Cardiac muscle cell (in vitro differentiated cells and primary cell): Measurements from ENCODE around the gene ENTPD6. TPM values are rescaled to one million over a fixed set of nuclear protein-coding genes. Genes with fewer than 3 reads are reported as not detected.

Experiments
- DNase-seq, 2 donors: peaks; one replicate each; pipeline versions ENCODE4 v3.0.0 to v3.0.0-alpha.2; 2010 to 2017; ENCODE audit warnings: low read depth in 1 of 2, low spot score in 1 of 2
- H3K27ac ChIP-seq: fragments of 200-600 bp; sonication (generic); 2 replicates; pipeline ENCODE4 v1.5.1; 2016
- H3K27me3 ChIP-seq: fragments of 200-600 bp; sonication (generic); 2 replicates; pipeline ENCODE4 v1.6.0; 2016; ENCODE audit warnings: control low read depth
- H3K36me3 ChIP-seq: fragments of 200-600 bp; sonication (generic); 2 replicates; pipeline ENCODE4 v1.5.1; 2016; ENCODE audit warnings: control low read depth
- H3K4me1 ChIP-seq: fragments of 200-600 bp; sonication (generic); 2 replicates; pipeline ENCODE4 v1.8.1; 2017; ENCODE audit warnings: low read depth, mild to moderate bottlenecking, mixed run types
- H3K4me3 ChIP-seq: fragments of 200-600 bp; sonication (generic); 2 replicates; pipeline ENCODE4 v1.5.1; 2016; ENCODE audit warnings: mild to moderate bottlenecking
- H3K9me3 ChIP-seq: fragments of 200-600 bp; sonication (generic); 2 replicates; pipeline ENCODE4 v1.5.1; 2017; ENCODE audit warnings: low read depth, mild to moderate bottlenecking, control low read depth
- polyA plus RNA-seq: library from polyadenylated mRNA; unstranded; fragments of >200 nt; fragmentation: Nextera tagmentation; extraction: Ambion mirVana; gene quantifications from 2 replicates; pipeline ENCODE4 v1.2.1, GENCODE V29; 2016
- total RNA-seq: library from RNA; depleted of rRNA; stranded (reverse); fragments of >200 nt; gene quantifications from 2 replicates; pipeline ENCODE4 v1.2.3, GENCODE V29; 2016
- TF ChIP-seq, protein P1 (sequence below): IDR thresholded peaks from 2 replicates; pipeline ENCODE4 v1.5.1; 2012; ENCODE audit warnings: low read depth, mild to moderate bottlenecking, low read length

The ENTPD6 gene
- total and polyA plus RNA-seq, 2 experiments from 2014 or later = 95.7 to 107 TPM

DNA sequence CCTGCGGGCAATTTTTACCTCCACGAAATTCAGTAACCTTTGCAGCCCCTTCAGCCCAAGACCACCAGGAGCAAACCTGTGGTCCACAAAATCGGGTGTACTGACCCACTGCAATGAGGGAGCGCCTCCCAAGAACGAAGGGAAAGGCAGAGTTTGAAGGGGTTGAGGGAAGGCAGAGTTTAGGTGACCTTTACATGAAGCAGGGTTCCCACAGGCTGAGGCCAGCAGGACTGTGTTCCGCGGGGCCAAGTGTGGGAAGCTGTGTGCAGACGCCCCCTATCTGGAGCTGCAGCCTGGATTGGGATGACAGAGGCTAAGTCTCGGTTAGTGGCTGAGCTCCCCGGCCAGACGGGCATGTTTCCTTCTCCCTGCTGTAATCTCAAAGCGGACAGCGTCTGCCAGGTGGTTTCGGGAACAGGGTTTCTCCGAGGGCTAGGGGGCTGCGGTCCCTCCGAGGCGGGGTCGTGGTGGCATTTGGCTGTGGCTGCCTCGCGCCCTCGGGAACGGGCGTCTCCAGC, 51.5 kb downstream of the ENTPD6 start:
- H3K36me3 ChIP-seq = no peaks in the 10 kb centered on the region
- peak; percentile 68 to 81 for DNase-seq
- TF ChIP-seq, protein P1, sequence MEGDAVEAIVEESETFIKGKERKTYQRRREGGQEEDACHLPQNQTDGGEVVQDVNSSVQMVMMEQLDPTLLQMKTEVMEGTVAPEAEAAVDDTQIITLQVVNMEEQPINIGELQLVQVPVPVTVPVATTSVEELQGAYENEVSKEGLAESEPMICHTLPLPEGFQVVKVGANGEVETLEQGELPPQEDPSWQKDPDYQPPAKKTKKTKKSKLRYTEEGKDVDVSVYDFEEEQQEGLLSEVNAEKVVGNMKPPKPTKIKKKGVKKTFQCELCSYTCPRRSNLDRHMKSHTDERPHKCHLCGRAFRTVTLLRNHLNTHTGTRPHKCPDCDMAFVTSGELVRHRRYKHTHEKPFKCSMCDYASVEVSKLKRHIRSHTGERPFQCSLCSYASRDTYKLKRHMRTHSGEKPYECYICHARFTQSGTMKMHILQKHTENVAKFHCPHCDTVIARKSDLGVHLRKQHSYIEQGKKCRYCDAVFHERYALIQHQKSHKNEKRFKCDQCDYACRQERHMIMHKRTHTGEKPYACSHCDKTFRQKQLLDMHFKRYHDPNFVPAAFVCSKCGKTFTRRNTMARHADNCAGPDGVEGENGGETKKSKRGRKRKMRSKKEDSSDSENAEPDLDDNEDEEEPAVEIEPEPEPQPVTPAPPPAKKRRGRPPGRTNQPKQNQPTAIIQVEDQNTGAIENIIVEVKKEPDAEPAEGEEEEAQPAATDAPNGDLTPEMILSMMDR = peak; percentile 60
- H3K27me3 ChIP-seq = no peaks in the 10 kb centered on the region
- peaks cover 48% of the 10 kb centered on the region for H3K4me1 ChIP-seq
- H3K9me3 ChIP-seq = no peaks in the 10 kb centered on the region
- peak overlapping the region; percentile 97 for H3K27ac ChIP-seq
- H3K4me3 ChIP-seq = peak overlapping the region; percentile 63

DNA sequence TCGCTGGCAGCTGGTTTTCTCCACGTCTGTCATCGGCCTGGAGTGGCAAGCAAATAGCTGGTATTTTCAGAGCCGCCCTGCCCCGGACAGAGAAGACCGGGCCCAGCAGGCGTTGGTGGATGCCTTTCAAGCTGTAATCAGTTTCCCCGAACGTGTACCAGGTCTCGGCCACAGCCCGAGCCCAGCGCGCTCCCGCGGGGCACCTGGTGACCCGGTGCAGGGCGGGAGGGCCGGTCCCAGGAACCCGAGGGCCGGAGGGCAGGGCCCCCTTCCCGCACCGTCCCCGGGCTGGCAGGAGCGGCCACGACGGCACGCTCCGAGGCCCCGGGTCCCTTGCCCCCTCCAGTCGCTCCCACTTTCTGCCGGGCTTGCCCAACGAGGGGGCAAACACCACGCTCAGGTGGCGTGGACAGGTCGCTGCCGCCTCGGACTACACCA, 52.0 kb downstream of the ENTPD6 start:
- TF ChIP-seq, protein P1 = no peak
- Histone ChIP-seq H3K9me3 (no peaks in the 10 kb centered on the region), H3K27ac (peak overlapping the region; percentile 97)

DNA sequence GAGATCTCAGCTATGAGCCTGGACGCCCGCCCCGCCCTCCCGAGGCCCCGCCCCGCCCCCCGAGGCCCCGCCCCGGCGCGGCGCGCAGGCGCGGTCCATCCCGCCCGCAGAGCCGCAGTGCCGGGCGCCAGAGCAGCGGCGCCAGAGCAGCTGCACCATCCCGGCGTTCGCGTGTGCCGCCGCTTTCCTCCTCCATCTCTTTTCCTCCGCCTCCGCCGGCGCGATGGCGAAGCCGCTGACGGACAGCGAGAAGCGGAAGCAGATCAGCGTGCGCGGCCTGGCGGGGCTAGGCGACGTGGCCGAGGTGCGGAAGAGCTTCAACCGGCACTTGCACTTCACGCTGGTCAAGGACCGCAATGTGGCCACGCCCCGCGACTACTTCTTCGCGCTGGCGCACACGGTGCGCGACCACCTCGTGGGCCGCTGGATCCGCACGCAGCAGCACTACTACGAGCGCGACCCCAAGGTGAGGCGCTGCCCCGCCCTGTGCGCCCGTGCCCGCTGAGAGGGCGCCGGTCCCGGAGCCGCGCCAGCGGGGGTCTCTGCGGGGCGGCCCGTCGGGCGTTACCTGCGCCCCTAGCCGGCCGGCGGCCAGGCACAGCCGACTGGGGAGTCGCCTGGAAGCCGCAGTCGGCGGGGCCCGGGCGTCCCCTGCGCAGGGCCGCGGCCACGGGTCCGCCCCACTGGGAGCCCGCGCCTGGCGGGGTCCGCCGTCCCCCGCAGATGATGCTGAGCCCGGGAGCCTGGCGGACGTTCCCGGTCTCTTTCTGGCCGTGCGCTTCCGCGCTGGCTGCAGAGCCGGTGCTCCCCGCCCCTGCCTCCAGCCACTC, 52.7 kb downstream of the ENTPD6 start, which contains the start of gene PYGB:
Gene PYGB (plus strand): TSS at position 130 of the 830 bp plus-strand sequence. CDS start 94 bp downstream, at position 224.
- H3K9me3 ChIP-seq = no peaks in the 10 kb centered on the region
- no peaks in the 10 kb centered on the region for H3K27me3 ChIP-seq
- H3K36me3 ChIP-seq = no peaks in the 10 kb centered on the region
- TF ChIP-seq, protein P1 = no peak
- H3K27ac ChIP-seq = peak within 1 kb of the TSS; percentile 97
- peak; percentile 87 to 89 for DNase-seq
- peak within 1 kb of the TSS; percentile 63 for H3K4me3 ChIP-seq
- peaks cover 59% of the 10 kb centered on the region for H3K4me1 ChIP-seq

More for the DNA sequence above, 52.0 kb downstream of the ENTPD6 start:
- peak; percentile 40 to 85 for DNase-seq
- H3K4me1 ChIP-seq = peaks cover 52% of the 10 kb centered on the region
- H3K27me3 ChIP-seq = no peaks in the 10 kb centered on the region
- H3K36me3 ChIP-seq = no peaks in the 10 kb centered on the region
- H3K4me3 ChIP-seq = peak overlapping the region; percentile 63

DNA sequence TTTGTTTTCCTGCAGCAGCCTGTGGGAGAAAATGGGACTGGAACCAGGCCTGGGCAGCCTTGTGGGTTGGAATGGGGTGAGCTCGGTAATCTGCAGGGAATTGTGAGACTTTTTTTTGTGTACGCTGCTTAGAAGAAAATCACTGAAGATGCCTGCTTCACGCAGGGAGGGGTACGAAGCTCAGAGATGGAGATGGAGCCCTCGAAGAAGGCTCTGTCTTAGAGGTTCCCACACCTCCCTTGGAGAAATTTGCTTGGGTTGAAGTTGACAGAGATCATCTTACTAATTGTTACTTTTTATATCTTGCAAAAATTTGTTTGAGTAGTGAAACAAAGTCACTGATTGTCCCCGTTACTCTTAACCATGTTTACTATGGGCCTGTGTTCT, 53.3 kb downstream of the ENTPD6 start:
- H3K27ac ChIP-seq = peak overlapping the region; percentile 97
- no peak for DNase-seq
- no peaks in the 10 kb centered on the region for H3K9me3 ChIP-seq

DNA sequence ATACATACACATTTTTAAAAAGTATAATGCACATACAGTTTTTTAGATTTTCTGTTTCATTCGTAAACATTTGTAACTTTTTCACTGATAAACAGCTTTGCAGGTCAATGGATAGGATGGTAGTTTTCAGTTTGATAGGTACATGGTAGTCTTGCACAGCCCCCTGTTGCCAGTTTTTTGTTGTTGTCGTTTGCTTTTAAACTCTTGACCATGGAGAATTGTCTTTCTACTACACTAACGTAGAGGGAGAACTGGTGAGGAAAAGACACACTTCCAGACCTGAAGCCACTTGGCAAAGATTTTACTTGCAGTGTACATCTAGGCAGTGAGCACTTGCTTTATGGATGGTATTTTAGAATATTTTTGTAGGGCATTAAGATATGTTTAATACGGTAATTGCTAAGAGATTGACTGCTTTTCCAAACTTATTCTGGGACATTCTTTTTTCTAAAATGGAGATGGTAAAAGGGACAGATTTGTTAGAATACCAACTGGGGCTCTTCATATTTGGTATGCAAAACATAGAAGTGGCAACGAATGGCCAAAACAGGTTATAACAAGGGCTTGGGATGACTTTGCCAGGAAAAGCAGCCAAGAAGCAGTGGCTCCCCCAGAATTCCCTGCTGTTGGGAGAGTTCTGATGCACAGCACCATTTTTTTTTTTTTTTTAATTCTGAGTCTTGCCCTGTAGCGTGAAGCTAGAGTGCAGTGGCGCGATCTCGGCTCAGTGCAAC, 53.9 kb downstream of the ENTPD6 start:
- H3K4me3 ChIP-seq = peak overlapping the region; percentile 63
- TF ChIP-seq, protein P1 = no peak
- no peaks in the 10 kb centered on the region for H3K27me3 ChIP-seq
- H3K27ac ChIP-seq = peak overlapping the region; percentile 97
- no peaks in the 10 kb centered on the region for H3K9me3 ChIP-seq
- H3K36me3 ChIP-seq = no peaks in the 10 kb centered on the region
- DNase-seq = no peak
- H3K4me1 ChIP-seq = peaks cover 71% of the 10 kb centered on the region

More for the DNA sequence above, 53.3 kb downstream of the ENTPD6 start:
- TF ChIP-seq, protein P1 = no peak
- Histone ChIP-seq H3K4me1 (peaks cover 65% of the 10 kb centered on the region), H3K4me3 (peak overlapping the region; percentile 63), H3K36me3 (no peaks in the 10 kb centered on the region), H3K27me3 (no peaks in the 10 kb centered on the region)
